AG08396 (cell line): Measurements from ENCODE around the gene PI4K2A.

Experiments used
- DNase-seq: peaks from one replicate; pipeline ENCODE4 v3.0.0; 2012; ENCODE audit warnings: low spot score, mixed read lengths

The PI4K2A gene

GRCh38 chr10:97640174-97640867, at the start of gene PI4K2A:
TSS of gene PI4K2A (plus strand) at chr10:97640671. CDS start at chr10:97640743, 72 bp downstream.
- DNase-seq: peak; percentile 98

DNA sequence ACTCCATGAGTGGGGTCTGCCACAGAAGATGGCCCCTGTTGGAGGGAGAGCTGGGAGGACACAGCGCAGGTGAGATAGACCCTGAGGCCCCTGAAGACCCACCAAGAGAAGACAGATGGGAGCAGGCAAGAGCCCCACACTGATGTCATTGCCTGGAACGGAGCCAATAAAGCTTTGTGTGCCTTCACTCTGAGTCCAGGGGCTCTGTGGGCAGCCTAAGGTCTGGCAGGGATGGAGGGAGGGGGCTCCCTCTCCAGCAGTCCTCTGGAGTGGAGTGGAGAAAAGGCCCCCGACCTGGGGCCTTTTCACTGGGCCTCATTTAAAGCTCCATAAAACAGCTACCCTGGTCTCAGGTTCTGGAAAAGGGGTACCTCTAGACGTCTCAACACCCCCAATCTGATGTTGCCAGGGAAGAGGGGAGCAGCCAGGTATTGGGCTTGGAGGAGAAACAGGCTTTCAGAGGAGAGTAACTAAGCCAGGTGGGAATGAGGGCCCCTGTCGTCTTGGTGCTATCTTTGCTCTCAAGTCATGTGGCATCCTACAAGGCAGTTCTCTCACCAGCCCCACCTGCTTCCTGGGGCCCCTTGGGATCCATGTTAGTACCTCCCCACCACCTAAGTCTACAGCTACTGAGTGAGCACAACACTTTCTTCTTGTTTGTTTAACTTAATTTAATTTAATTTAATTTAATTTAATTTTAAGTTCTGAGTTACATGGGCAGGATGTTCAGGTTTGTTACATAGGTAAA, 49.5 kb upstream of the PI4K2A start:
- no peak for DNase-seq

- DNase-seq: no peak
Observed at GRCh38 chr10:97593421-97593820, 47.0 kb upstream of the PI4K2A start.

DNA sequence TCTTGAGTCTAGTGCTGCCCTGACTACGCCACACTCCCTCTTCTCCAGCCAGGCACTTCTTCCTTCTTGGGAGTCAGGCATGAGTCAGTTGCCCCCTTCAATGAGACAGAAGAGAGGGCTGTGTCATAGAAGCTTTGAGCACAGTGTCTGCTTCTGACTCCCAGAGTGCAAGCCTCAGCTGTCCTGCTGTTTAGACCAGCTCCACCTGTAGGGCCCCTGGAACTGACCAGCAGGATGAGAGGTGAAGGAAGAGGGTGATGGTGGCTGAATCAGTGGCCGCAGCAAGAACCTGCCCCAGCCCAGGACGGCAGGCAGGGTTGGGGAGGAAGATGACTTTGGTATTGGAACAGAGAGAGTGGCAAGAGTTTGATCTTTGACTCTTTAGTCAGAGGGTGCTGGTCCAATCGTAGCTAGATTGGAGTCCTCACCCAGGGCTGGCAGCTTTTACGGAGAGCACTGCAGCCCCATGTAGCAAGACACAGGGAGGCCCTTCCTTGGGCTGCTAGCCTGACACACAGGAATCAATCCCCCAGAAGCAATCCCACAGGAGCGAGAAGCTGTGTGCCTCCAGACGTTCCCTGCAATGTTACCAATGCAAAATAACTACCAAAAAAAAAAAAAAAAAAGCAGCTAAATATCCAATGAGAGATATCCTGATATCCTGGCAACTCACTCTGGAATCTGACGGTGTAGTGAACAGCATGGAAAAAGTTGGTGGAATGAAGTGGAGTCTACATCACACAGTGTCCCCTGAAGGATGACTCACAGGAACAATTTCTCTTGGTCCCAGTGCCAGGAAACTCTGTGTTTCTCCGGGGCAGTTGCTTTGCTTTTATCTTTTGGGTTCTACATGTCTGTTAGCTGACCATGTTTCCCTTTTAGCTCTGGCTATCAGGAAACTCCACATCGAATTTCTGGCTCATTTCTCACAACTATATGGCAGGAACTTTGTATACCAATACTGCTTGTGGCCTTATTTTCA, 44.1 kb upstream of the PI4K2A start:
- peak; percentile 80 for DNase-seq

- DNase-seq: no peak
Observed at GRCh38 chr10:97597778-97598177, 42.7 kb upstream of the PI4K2A start.

DNA sequence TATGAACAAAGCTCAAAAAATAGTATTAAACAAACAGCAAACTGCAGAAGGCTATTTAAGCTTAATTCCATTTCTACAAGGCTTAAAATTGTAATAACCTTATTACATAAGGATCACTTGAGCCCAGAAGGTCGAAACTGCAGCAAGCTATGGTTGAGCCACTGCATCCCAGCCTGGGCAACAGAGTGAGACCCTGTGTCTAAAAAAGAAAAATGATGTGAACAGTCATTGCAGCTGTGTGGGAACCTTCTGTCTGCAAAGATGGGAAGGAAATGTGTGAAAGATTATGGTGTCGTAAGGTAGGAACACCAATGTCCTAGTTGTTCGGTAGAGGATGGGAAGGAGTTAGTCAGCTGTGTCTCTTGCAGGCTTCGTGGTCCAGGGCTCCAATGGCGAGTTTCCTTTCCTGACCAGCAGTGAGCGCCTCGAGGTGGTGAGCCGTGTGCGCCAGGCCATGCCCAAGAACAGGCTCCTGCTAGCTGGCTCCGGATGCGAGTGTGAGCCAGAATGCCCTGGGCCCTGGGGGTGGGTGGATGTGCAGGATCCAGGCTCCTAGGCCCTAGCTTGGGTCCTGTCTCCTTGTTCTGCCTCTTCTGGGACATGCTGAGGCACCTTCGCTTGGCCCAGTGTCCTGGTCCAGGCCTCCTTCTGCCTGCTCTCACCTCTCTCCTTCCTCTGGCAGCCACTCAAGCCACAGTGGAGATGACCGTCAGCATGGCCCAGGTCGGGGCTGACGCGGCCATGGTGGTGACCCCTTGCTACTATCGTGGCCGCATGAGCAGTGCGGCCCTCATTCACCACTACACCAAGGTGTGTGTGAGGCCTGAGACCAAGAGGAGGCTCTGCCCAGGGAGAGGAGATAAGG, 41.8 kb upstream of the PI4K2A start:
- DNase-seq: no peak

DNA sequence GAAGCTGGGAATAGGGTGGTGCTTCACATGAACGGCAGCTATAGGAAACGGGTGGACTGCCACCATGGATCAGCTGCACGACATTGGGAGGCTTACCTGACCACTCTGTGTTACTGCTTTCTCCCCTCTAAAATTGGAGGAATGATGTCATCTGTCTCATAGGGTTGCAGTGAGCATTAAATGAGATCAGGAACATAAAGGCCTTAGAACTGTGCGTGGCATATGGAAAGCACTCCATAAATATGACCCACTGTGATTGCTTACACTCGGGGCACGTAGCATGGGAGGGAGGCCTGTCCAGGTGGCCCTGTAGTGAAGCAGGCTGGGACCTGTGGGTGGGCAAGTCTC, 41.2 kb upstream of the PI4K2A start:
- DNase-seq: no peak

GRCh38 chr10:97600616-97601015, 39.9 kb upstream of the PI4K2A start:
- DNase-seq: no peak

DNA sequence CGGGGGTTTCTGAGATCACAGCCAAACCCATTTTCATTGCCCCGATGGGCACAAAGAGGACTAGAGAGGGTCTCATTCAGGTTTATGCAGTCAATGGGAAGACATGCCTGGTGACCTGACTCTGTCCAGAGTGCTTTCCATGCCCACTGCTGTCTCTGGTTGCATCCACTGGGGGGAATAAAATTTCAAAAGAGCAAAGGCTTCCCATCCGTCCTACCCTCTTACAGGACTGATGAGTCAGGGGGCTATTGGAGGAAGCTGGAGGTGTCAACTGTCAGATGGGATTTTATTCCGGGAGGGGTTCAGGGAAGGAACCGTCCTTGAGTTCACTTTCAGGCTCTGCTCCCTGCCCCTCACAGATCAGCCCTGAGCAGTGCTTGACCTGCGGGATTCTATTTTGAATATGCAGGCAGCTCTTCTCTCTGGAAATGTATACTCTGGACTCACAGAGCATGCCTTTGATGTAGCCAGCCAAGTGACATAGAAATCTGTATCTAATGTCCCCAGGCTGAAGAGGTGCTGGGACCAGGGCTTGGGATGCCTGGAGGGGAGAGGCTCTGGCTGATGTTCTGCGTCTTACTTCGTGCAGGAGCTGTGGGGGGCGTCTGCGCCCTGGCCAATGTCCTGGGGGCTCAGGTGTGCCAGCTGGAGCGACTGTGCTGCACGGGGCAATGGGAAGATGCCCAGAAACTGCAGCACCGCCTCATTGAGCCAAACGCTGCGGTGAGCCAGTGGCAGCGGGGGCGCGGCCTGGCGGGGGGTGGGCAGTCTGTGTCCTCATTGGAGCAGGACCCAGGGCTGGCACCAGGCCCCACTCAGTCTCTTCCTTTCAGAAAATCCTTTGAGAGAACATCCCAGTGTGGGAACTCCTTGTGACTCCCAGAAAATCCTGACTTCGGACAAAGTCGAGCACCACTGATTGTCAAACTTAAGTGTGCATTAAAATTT, 38.9 kb upstream of the PI4K2A start:
- no peak for DNase-seq

DNA sequence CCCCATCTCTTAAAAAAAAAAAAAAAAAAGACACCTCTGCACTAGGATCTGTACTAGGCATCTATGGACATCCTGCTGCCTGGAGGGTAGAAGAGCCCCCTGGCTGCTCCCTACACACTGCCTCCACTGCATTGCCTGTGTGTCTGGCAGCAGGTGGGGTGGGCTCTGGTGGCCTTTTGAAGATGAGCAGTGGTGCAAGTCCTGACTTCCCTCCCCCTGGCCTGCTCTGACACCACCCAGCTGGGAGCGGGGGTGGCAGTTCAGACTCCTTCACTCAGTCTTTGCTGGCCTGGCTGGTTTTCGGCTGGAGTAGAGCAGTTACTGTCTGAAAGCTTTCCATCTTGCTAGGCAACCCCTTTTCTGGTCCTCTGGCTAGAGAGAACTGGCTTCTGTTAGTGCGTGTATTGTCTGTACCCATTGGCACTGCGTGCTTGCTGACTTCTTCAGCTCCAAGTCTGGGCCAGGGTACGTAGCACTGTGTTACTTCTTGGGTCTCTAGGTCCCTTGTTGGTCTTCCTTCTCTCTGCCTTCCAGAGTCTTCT, 33.3 kb upstream of the PI4K2A start:
- DNase-seq: no peak

DNA sequence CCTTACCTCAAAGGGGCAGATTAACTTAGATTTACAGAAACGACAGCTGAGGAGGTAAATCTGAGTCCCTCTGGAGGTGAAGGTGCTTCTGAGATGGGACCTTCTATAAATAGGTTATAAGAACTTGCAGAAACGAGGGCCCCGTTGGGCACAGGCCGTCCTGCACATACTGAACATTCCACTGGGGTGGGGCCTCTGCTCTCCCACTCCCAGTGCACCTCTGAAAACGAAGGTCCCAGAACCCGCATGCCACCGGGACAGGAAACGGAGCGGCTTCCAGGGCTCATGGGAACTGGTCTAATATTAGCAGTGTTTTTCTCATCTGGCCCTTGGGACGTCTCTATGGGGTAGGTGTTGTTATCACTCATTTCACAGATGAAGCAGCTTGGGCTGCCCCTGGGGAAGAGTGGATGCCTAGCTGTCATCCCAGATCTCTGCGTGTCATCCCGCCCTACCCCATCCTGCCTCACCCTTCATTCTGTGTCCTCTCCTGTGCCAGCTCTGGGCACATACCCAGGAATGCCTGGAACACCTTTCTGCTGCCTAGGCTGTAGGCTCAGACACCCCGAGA, 31.4 kb upstream of the PI4K2A start:
- no peak for DNase-seq

- no peak for DNase-seq
Observed at GRCh38 chr10:97611473-97611872, 29.0 kb upstream of the PI4K2A start.

GRCh38 chr10:97612386-97612785, 28.1 kb upstream of the PI4K2A start:
- DNase-seq: peak; percentile 56

- DNase-seq: no peak
Observed at GRCh38 chr10:97618285-97618684, 22.2 kb upstream of the PI4K2A start.

- no peak for DNase-seq
Observed at GRCh38 chr10:97618733-97619132, 21.7 kb upstream of the PI4K2A start.

- no peak for DNase-seq
Observed at GRCh38 chr10:97623277-97623676, 17.2 kb upstream of the PI4K2A start.

DNA sequence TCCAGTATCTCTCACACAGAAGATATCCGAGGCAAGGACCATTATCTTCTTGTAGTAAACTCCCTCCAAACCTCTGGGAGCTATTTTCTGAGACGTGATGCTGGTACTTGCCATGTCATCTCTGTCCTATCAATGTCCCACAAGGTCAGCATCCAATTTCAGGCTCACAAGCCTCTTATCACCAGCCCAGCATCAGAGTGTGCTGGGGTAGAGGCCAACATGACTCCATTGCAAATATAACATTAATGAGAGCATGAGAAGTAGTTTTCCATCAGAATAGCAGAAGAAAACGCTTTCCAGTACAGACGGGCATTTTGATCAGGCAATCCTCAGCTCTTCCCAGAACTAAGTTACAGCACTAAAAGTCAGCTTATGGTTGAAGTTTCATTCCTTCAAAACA, 12.7 kb upstream of the PI4K2A start:
- DNase-seq: no peak

- DNase-seq: no peak
Observed at GRCh38 chr10:97628228-97628627, 12.2 kb upstream of the PI4K2A start.

- no peak for DNase-seq
Observed at GRCh38 chr10:97629289-97629688, 11.2 kb upstream of the PI4K2A start.

DNA sequence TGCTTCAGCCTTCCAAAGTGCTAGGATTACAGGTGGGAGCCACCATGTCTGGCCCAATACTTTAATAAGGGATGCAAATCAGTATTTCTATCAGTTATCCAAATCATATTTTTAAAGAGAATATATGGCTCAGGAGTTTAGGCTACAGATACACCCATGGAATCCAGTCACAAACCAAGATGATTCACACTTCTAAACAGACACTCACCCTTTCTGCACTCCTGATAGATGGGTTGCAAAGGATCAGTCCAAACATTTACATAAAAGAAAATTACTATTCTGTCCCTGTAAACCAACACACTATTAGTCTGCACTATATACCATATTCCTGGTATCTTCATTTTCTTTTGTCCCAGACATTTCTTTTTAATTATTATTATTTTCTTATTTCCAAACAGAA, 9.4 kb upstream of the PI4K2A start:
- peak; percentile 32 for DNase-seq
